Astrocyte (in vitro differentiated cells and primary cell): ENCODE measurements around the gene TOP1. TPM values are rescaled to one million over a fixed set of nuclear protein-coding genes. Genes with fewer than 3 reads are reported as not detected.
"Not testable (repeated sequence)": the region's sequence is repeated elsewhere in the genome, so short reads cannot be mapped to it uniquely, and the experiment has no call there.

ENCODE experiments used
- DNase-seq: peaks from one replicate; pipeline ENCODE4 v3.0.0-alpha.2; 2010; ENCODE audit warnings: low read depth
- FAIRE-seq: peaks from 2 replicates; lab custom pipeline; 2011; peaks lifted over from hg19 to GRCh38; lab: Jason Lieb, UNC
- H2AFZ ChIP-seq: 2 replicates; pipeline ENCODE4 v1.6.0; 2012; ENCODE audit warnings: low read depth, low read length, inconsistent platforms
- H3K27ac ChIP-seq: 2 replicates; pipeline ENCODE4 v1.5.1; 2011; ENCODE audit warnings: low read depth, low read length, inconsistent platforms
- H3K27me3 ChIP-seq: 2 replicates; pipeline ENCODE4 v1.6.0; 2011; ENCODE audit warnings: low read length, inconsistent platforms; ENCODE audit not compliant: insufficient read depth
- H3K36me3 ChIP-seq: 2 replicates; pipeline ENCODE4 v1.5.1; 2011; ENCODE audit warnings: low read length, inconsistent platforms; ENCODE audit not compliant: insufficient read depth
- H3K4me1 ChIP-seq: 2 replicates; pipeline ENCODE4 v1.5.1; 2011; ENCODE audit warnings: low read length, inconsistent platforms; ENCODE audit not compliant: insufficient read depth
- H3K4me2 ChIP-seq: 2 replicates; pipeline ENCODE4 v1.6.0; 2012; ENCODE audit warnings: low read length, inconsistent platforms
- H3K4me3 ChIP-seq: 2 replicates; pipeline ENCODE4 v1.5.1; 2011; ENCODE audit warnings: low read depth, mild to moderate bottlenecking, low read length, inconsistent platforms; ENCODE audit not compliant: insufficient read depth
- H3K79me2 ChIP-seq: 2 replicates; pipeline ENCODE4 v1.6.0; 2012; ENCODE audit warnings: mild to moderate bottlenecking, low read length, inconsistent platforms; ENCODE audit not compliant: insufficient read depth
- H3K9ac ChIP-seq: 2 replicates; pipeline ENCODE4 v1.6.0; 2012; ENCODE audit warnings: mild to moderate bottlenecking, low read length, inconsistent platforms
- H3K9me3 ChIP-seq: 2 replicates; pipeline ENCODE4 v1.5.1; 2012; ENCODE audit warnings: low read depth, mild to moderate bottlenecking, low read length, inconsistent platforms; ENCODE audit not compliant: insufficient read depth
- H4K20me1 ChIP-seq: 2 replicates; pipeline ENCODE4 v1.6.0; 2012; ENCODE audit warnings: low read length, inconsistent platforms; ENCODE audit not compliant: insufficient read depth
- H3K27ac Mint-ChIP-seq: one replicate; pipeline ENCODE4 v1.8.0; 2021; ENCODE audit warnings: mild to moderate bottlenecking, mixed read lengths; ENCODE audit not compliant: unreplicated experiment
- H3K27me3 Mint-ChIP-seq: one replicate; pipeline ENCODE4 v1.8.0; 2021; ENCODE audit warnings: low read depth, mixed read lengths; ENCODE audit not compliant: unreplicated experiment
- H3K36me3 Mint-ChIP-seq: one replicate; pipeline ENCODE4 v1.8.0; 2021; ENCODE audit warnings: low read depth, mixed read lengths; ENCODE audit not compliant: unreplicated experiment
- H3K4me1 Mint-ChIP-seq: one replicate; pipeline ENCODE4 v1.8.0; 2021; ENCODE audit warnings: low read depth, mixed read lengths; ENCODE audit not compliant: unreplicated experiment
- H3K4me3 Mint-ChIP-seq: one replicate; pipeline ENCODE4 v1.8.0; 2021; ENCODE audit warnings: mild to moderate bottlenecking, moderate library complexity, mixed read lengths; ENCODE audit not compliant: unreplicated experiment
- H3K9me3 Mint-ChIP-seq: one replicate; pipeline ENCODE4 v1.8.0; 2021; ENCODE audit warnings: mild to moderate bottlenecking, mixed read lengths; ENCODE audit not compliant: unreplicated experiment
- EZH2 ChIP-seq: IDR thresholded peaks from 2 replicates; pipeline ENCODE4 v1.6.1; 2012; ENCODE audit warnings: mild to moderate bottlenecking, low read length, inconsistent platforms; ENCODE audit not compliant: insufficient read depth
- total RNA-seq: library from RNA; stranded (reverse); gene quantifications from 2 replicates; pipeline ENCODE4 v1.2.1, GENCODE V29; 2021
- TF ChIP-seq, protein P1 (sequence below): IDR thresholded peaks from 2 replicates; pipeline ENCODE4 v1.5.1; 2011; ENCODE audit warnings: low read depth, mild to moderate bottlenecking, inconsistent platforms, low read length, moderate library complexity; ENCODE audit not compliant: insufficient read depth

The TOP1 gene
- total RNA-seq, 1 donor from 2014 or later = 63.5 TPM

DNA sequence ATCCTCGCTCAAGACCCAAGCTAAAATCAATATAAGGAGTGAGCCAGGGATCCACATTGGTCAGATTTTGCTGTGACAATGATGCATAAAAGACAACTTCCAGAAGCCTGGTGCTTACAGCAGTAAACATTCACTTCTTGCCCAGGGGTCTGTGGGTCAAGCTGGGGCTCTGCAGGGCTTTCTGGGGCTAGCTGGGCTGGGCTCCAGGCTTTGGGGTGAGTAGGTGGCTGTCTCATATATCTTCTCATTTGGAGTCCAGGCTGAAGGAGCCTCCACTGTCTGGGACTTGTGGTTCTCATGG, 25.8 kb upstream of the TOP1 start:
- H3K4me3 ChIP-seq = peak overlapping the region; percentile 12
- no peaks in the 10 kb centered on the region for H3K36me3 ChIP-seq
- Mint-ChIP-seq H3K36me3 (no peaks in the 10 kb centered on the region), H3K27ac (peak overlapping the region; percentile 59), H3K4me3 (no peak overlapping the region), H3K27me3 (no peaks in the 10 kb centered on the region), H3K9me3 (no peaks in the 10 kb centered on the region), H3K4me1 (peaks cover 13% of the 10 kb centered on the region)
- H3K4me2 ChIP-seq = peak overlapping the region; percentile 77
- TF ChIP-seq EZH2 = no peak
- TF ChIP-seq, protein P1, sequence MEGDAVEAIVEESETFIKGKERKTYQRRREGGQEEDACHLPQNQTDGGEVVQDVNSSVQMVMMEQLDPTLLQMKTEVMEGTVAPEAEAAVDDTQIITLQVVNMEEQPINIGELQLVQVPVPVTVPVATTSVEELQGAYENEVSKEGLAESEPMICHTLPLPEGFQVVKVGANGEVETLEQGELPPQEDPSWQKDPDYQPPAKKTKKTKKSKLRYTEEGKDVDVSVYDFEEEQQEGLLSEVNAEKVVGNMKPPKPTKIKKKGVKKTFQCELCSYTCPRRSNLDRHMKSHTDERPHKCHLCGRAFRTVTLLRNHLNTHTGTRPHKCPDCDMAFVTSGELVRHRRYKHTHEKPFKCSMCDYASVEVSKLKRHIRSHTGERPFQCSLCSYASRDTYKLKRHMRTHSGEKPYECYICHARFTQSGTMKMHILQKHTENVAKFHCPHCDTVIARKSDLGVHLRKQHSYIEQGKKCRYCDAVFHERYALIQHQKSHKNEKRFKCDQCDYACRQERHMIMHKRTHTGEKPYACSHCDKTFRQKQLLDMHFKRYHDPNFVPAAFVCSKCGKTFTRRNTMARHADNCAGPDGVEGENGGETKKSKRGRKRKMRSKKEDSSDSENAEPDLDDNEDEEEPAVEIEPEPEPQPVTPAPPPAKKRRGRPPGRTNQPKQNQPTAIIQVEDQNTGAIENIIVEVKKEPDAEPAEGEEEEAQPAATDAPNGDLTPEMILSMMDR = no peak
- peaks cover 4% of the 10 kb centered on the region for H3K9me3 ChIP-seq
- H3K4me1 ChIP-seq = peaks cover 38% of the 10 kb centered on the region
- no peaks in the 10 kb centered on the region for H3K79me2 ChIP-seq
- no peak for DNase-seq
- FAIRE-seq = no peak
- H2AFZ ChIP-seq = peak overlapping the region; percentile 31
- H3K27ac ChIP-seq = peak overlapping the region; percentile 96
- no peaks in the 10 kb centered on the region for H4K20me1 ChIP-seq
- H3K27me3 ChIP-seq = no peaks in the 10 kb centered on the region
- H3K9ac ChIP-seq = peak overlapping the region; percentile 71

DNA sequence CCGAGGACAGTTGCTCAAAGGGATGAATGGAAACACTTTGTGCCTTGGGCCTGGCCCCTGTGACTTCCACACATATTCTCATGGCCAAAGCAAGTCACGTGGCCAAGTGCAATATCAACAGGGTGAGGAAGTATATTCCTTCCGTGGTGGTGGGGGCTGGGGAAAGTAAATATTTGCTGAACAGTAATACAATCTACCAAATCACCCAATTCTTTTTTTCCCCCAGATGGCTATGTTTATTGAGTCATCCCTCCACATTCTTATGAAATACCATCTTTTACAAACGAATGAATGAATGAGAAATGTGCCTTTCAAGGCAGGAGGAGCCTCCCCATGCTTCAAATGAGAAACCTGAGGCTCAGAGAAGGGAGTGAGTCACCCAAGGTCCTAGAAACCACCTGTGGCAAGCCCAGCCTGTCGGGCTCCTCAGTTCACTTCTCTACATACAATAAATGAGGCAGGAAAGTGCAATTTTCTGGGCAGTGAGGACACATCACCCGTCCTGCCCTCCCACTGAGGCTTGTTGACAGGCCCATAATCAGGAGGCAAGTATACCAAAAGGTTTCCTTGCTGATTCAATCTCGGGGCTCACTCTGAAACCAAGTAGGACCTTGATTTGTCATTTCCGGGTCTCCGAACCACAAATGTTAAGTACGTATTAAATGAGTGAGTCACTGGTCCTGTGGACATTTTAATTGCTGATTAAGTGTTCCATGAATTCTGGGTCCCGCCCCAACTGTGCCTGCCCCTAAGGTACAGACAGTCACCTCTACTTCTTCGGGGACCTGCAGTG, 25.3 kb upstream of the TOP1 start:
- peaks cover 16% of the 10 kb centered on the region for H3K4me1 Mint-ChIP-seq
- H3K27ac ChIP-seq = peak overlapping the region; percentile 96
- H3K9me3 ChIP-seq = peaks cover 4% of the 10 kb centered on the region
- peak overlapping the region; percentile 77 for H3K4me2 ChIP-seq
- peaks cover 43% of the 10 kb centered on the region for H3K4me1 ChIP-seq
- H3K9me3 Mint-ChIP-seq = no peaks in the 10 kb centered on the region
- no peaks in the 10 kb centered on the region for H4K20me1 ChIP-seq
- H3K4me3 ChIP-seq = peak overlapping the region; percentile 36
- H3K4me3 Mint-ChIP-seq = peak overlapping the region; percentile 64
- H3K79me2 ChIP-seq = no peaks in the 10 kb centered on the region
- H3K9ac ChIP-seq = peak overlapping the region; percentile 71
- no peaks in the 10 kb centered on the region for H3K27me3 ChIP-seq
- H3K36me3 Mint-ChIP-seq = no peaks in the 10 kb centered on the region
- H2AFZ ChIP-seq = peak overlapping the region; percentile 62
- H3K27ac Mint-ChIP-seq = peak overlapping the region; percentile 78
- H3K36me3 ChIP-seq = no peaks in the 10 kb centered on the region
- DNase-seq = peak; percentile 98
- no peaks in the 10 kb centered on the region for H3K27me3 Mint-ChIP-seq
- FAIRE-seq = no peak
- no peak for TF ChIP-seq EZH2
- TF ChIP-seq, protein P1 = no peak

DNA sequence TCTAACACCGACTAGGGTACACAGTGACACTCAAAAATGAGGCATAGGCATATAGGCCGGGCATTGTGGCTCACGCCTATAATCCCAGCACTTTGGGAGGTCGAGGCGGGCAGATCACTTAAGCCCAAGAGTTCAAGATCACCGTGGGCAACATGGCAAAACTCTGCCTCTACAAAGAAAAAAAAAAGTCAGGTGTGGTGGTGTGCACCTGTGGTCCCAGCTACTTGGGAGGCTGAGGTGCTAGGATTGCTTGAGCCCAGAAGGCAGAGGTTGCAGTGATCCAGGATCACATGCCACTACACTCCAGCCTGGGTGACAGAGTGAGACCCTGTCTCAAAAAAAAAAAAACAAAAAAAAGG, 24.7 kb upstream of the TOP1 start:
- H3K4me1 Mint-ChIP-seq = peaks cover 19% of the 10 kb centered on the region
- H2AFZ ChIP-seq, H3K4me3 Mint-ChIP-seq, H3K36me3 Mint-ChIP-seq, DNase-seq, H3K27me3 ChIP-seq, H4K20me1 ChIP-seq, FAIRE-seq, H3K9me3 Mint-ChIP-seq, H3K27me3 Mint-ChIP-seq, H3K79me2 ChIP-seq, H3K9me3 ChIP-seq, H3K36me3 ChIP-seq: not testable (repeated sequence)
- Histone ChIP-seq H3K9ac (peak overlapping the region; percentile 71), H3K4me3 (peak overlapping the region; percentile 36), H3K4me1 (peaks cover 46% of the 10 kb centered on the region), H3K4me2 (peak overlapping the region; percentile 77), H3K27ac (peak overlapping the region; percentile 96)
- H3K27ac Mint-ChIP-seq = peak overlapping the region; percentile 78
